Esophagus squamous epithelium (tissue), 5 donors: ENCODE data around the gene PRKCD. TPM values are rescaled to one million over a fixed set of nuclear protein-coding genes. Genes with fewer than 3 reads are reported as not detected.

Experiments
- DNase-seq: peaks from one replicate; lab custom pipeline; 2025; lab: John Stamatoyannopoulos, UW
- H3K27ac ChIP-seq, 4 donors: fragments of 200-600 bp; sonication (generic); one replicate each; pipeline ENCODE4 v1.5.1; 2016 to 2019; ENCODE audit warnings: mild to moderate bottlenecking in 1 of 4
- H3K27me3 ChIP-seq, 4 donors: fragments of 200-600 bp; sonication (generic); 1 replicate in 3 of 4; 2 replicates in 1 of 4; pipeline versions ENCODE4 v1.5.1 to v1.6.0; 2017 to 2021; ENCODE audit warnings: antibody characterized with exemption in 1 of 4
- H3K36me3 ChIP-seq, 3 donors: fragments of 200-600 bp; sonication (generic); one replicate each; pipeline ENCODE4 v1.5.1; 2016 to 2019
- H3K4me1 ChIP-seq, 3 donors: fragments of 200-600 bp; sonication (generic); one replicate each; pipeline ENCODE4 v1.5.1; 2017 to 2019
- H3K4me3 ChIP-seq, 4 donors: fragments of 200-600 bp; sonication (generic); 1 replicate in 3 of 4; 2 replicates in 1 of 4; pipeline ENCODE4 v1.5.1; 2016 to 2019; ENCODE audit warnings: mild to moderate bottlenecking in 2 of 4, moderate library complexity in 1 of 4
- H3K9me3 ChIP-seq, 3 donors: fragments of 200-600 bp; sonication (generic); one replicate each; pipeline ENCODE4 v1.5.1; 2016 to 2019
- POLR2A ChIP-seq, 4 donors: fragments of 450-650 bp; IDR thresholded peaks; one replicate each; pipeline ENCODE4 v1.6.1; 2017; ENCODE audit warnings: antibody characterized with exemption in 4 of 4, mild to moderate bottlenecking in 4 of 4, moderate library complexity in 3 of 4
- WGBS, 2 donors: methylation state at CpG; one replicate each; pipeline ENCODE4 v1.1.5; 2018; 5-methylcytosine and 5-hydroxymethylcytosine counted together
- intact Hi-C: fragments of 100-400 bp; cut with DNase I; formaldehyde crosslinking; loops from one replicate; pipeline ENCODE4 v1.15.0; 2022
- total RNA-seq, 4 donors: library from RNA; depleted of rRNA; stranded (reverse); fragments of >200 nt; gene quantifications; one replicate each; pipeline ENCODE4 v1.1.0, GENCODE V29; 2016
- TF ChIP-seq, protein P1 (sequence below), 6 experiments: fragments of 450-650 bp in 4 of 6; fragments of 200-600 bp in 2 of 6; sonication (generic) in 2 of 6; IDR thresholded peaks; one replicate each; pipeline ENCODE4 v1.5.1; 2016 to 2019; ENCODE audit warnings: antibody characterized with exemption in 6 of 6, mild to moderate bottlenecking in 4 of 6, moderate library complexity in 4 of 6
- donor health status: DM: yes; HTN: yes; CAD: no.

The PRKCD gene
- total RNA-seq, 4 donors from 2014 or later: 8.8 to 21.5 (median 20.1) TPM

DNA sequence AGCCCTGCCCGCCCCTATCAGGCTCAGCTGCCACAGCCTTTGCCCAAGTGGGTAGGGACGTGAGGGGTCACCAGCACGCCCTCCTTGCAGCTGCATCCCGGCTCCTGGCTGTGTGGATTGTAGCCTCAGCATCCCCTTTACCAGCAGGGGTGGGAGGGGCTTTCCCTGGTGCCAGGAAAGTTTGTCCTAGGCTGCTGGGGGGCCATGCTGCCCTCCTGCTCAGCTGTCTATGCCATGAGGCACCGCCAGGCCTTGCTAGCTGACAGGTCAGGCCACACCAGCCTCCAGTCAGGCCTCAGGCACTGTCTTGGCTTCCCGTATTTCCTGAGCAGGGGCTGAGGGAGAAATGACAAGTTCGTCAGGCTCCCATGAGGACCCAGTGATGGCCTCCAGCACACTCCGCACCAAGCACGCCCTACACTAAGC is 62.5 kb downstream of the PRKCD start:
- Histone ChIP-seq H3K4me3 (no peak overlapping the region), H3K36me3 (peaks cover 36 to 62% (median 52%) of the 10 kb centered on the region in 3 donors), H3K27ac (no peak overlapping the region), H3K9me3 (no peaks in the 10 kb centered on the region), H3K4me1 (peaks cover 0 to 8% (median 0%) of the 10 kb centered on the region in 3 donors), H3K27me3 (no peaks in the 10 kb centered on the region)
- WGBS, 2 donors: 90% methylated on average over 4 of the region's 9 CpGs; no CpG with 5 or more reads in 1 of the 2 donors
- no peak for TF ChIP-seq POLR2A (IDR thresholded peaks at IDR 0.05)
- TF ChIP-seq, protein P1, sequence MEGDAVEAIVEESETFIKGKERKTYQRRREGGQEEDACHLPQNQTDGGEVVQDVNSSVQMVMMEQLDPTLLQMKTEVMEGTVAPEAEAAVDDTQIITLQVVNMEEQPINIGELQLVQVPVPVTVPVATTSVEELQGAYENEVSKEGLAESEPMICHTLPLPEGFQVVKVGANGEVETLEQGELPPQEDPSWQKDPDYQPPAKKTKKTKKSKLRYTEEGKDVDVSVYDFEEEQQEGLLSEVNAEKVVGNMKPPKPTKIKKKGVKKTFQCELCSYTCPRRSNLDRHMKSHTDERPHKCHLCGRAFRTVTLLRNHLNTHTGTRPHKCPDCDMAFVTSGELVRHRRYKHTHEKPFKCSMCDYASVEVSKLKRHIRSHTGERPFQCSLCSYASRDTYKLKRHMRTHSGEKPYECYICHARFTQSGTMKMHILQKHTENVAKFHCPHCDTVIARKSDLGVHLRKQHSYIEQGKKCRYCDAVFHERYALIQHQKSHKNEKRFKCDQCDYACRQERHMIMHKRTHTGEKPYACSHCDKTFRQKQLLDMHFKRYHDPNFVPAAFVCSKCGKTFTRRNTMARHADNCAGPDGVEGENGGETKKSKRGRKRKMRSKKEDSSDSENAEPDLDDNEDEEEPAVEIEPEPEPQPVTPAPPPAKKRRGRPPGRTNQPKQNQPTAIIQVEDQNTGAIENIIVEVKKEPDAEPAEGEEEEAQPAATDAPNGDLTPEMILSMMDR (IDR thresholded peaks at IDR 0.05): no peak
- intact Hi-C loops: no loop called here
- no peak for DNase-seq

DNA sequence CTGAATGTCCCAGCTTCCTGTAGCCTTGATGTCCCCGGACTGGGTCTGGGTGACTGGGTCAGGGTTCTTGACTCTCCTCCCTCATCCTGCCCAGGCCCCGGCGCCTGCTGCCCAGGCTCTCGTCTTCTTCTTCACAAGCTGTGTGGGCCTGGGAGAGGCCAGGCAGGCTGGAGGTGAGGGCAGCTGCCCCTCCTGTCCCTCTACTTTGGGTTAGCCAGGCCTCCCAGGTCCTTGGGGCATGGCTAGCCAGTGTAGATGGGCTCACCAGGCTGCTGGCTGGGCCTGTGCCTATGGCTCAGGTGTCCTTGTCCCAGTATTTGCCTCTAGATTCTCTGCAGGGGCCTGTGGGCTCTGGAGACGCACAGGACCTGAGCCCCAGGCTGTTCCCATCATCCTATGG is 63.0 kb downstream of the PRKCD start:
- H3K4me1 ChIP-seq: peaks cover 0 to 8% (median 0%) of the 10 kb centered on the region in 3 donors
- H3K27me3 ChIP-seq: no peaks in the 10 kb centered on the region
- H3K4me3 ChIP-seq: no peak overlapping the region
- DNase-seq: no peak
- peaks cover 41 to 67% (median 57%) of the 10 kb centered on the region in 3 donors for H3K36me3 ChIP-seq
- H3K27ac ChIP-seq: no peak overlapping the region
- no peak for TF ChIP-seq POLR2A (IDR thresholded peaks at IDR 0.05)
- TF ChIP-seq, protein P1 (IDR thresholded peaks at IDR 0.05): no peak
- H3K9me3 ChIP-seq: no peaks in the 10 kb centered on the region
- intact Hi-C loops: no loop called here
- WGBS, 2 donors: 88% methylated on average over 3 of the region's 5 CpGs; no CpG with 5 or more reads in 1 of the 2 donors

DNA sequence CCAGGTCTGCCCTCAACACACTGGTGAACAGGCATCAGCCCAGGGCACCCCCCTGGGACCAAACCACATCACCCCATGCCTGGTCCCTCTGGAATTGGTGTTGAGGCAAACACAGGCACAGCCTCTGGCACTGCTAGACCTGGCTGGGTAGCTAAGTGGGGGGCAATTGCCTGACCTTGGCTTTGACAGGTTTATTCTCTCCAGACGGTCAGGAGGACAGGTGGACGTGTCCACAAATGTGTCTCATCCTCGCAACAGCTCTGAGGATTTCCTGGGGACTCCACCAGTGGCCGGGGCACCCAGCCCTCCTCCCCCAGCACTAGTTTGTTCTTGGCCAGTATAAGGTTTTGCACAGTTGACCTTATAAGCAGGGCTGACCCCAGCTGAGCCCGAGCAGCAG is 63.5 kb downstream of the PRKCD start:
- TF ChIP-seq, protein P1 (IDR thresholded peaks at IDR 0.05): no peak
- TF ChIP-seq POLR2A (IDR thresholded peaks at IDR 0.05): no peak
- Histone ChIP-seq H3K36me3 (peaks cover 46 to 72% (median 62%) of the 10 kb centered on the region in 3 donors), H3K27ac (no peak overlapping the region), H3K4me3 (no peak overlapping the region), H3K27me3 (no peaks in the 10 kb centered on the region), H3K4me1 (peaks cover 0 to 7% (median 0%) of the 10 kb centered on the region in 3 donors), H3K9me3 (no peaks in the 10 kb centered on the region)
- DNase-seq: no peak
- intact Hi-C loops: no loop called here
- 88 to 90% methylated on average over 2 to 4 of the region's 5 CpGs for WGBS, 2 donors

DNA sequence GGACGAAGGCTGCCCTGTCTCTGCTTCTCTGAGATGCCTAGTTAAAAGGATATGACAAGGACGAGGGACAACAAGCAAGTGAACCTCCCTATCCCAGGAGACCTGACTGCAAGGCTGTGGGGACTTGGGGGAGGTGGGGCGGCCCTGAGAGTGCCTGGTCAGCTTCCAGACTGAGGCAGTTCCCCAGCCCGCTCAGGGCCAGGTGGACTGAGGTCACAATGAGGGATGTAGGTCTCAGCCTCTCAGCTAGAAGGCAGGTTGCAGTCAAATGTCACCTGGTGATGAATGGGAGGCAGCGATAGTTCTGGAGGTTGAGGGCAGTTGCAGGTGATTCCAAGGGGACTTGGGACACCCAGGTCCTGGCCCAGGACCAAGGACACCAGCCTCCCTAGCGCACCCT is 64.2 kb downstream of the PRKCD start:
- Histone ChIP-seq H3K27ac (no peak overlapping the region), H3K36me3 (peaks cover 52 to 79% (median 69%) of the 10 kb centered on the region in 3 donors), H3K9me3 (no peaks in the 10 kb centered on the region), H3K4me1 (peaks cover 0 to under 1% (median 0%) of the 10 kb centered on the region in 3 donors), H3K27me3 (no peaks in the 10 kb centered on the region), H3K4me3 (no peak overlapping the region)
- 69% methylated on average over 5 of the region's 6 CpGs; no CpG with 5 or more reads in 1 of the 2 donors for WGBS, 2 donors
- no peak for DNase-seq
- TF ChIP-seq POLR2A (IDR thresholded peaks at IDR 0.05): no peak
- TF ChIP-seq, protein P1 (IDR thresholded peaks at IDR 0.05): no peak
- intact Hi-C loops: no loop called here

DNA sequence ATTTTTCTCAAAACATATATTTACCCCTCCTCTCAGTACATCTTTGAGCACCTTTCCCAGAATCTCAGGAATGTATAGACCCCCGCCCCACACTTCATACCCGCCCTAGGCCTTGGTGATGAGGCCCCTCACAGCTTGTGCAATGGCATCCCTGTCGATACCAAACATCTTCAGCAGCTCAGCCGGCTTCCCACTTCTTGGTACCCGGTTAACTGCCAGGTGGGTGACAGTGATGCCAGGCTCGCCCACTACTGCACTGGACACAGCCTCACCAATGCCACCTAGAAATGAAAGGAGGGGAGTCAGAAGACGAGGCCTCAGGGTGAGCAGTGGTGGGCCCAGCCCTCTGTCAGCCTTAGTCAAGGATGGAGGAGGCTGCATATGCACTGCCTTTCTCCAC is 64.6 kb downstream of the PRKCD start:
- H3K27me3 ChIP-seq: no peaks in the 10 kb centered on the region
- H3K4me1 ChIP-seq: no peaks in the 10 kb centered on the region
- intact Hi-C loops: no loop called here
- no peak for DNase-seq
- WGBS, 2 donors: 76 to 89% methylated on average over 6 of the region's 7 CpGs
- TF ChIP-seq, protein P1 (IDR thresholded peaks at IDR 0.05): no peak
- TF ChIP-seq POLR2A (IDR thresholded peaks at IDR 0.05): no peak
- no peaks in the 10 kb centered on the region for H3K9me3 ChIP-seq
- no peak overlapping the region for H3K27ac ChIP-seq
- no peak overlapping the region for H3K4me3 ChIP-seq
- peaks cover 57 to 83% (median 72%) of the 10 kb centered on the region in 3 donors for H3K36me3 ChIP-seq
